ENCODE measurements around the gene CD59.

CD59 gene

DNA sequence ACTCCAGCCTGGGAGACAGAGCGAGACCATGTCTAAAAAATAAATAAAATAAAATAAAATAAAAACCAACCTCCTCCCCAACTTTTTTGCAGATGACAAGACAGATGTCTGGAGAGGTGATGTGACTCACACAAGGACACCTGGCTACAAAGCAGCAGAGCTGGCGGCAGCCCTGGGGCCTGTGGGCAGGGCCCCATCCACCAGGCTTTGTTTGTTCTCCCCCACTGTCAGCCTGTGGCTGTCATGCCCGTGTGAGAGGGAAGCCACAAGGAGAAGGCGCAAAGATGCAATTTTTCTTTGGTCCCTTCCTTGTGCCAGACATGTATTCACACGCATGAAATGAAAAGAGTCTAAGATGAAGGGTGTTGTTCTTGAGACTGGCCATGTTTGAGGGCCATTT is 16.6 kb downstream of the CD59 start:
- DNase-seq = no peak
- no peak for TF ChIP-seq EZH2 (optimal IDR thresholded peaks at IDR 0.05; ENCODE audit: low read depth, low read length)
- TF ChIP-seq, protein P1, sequence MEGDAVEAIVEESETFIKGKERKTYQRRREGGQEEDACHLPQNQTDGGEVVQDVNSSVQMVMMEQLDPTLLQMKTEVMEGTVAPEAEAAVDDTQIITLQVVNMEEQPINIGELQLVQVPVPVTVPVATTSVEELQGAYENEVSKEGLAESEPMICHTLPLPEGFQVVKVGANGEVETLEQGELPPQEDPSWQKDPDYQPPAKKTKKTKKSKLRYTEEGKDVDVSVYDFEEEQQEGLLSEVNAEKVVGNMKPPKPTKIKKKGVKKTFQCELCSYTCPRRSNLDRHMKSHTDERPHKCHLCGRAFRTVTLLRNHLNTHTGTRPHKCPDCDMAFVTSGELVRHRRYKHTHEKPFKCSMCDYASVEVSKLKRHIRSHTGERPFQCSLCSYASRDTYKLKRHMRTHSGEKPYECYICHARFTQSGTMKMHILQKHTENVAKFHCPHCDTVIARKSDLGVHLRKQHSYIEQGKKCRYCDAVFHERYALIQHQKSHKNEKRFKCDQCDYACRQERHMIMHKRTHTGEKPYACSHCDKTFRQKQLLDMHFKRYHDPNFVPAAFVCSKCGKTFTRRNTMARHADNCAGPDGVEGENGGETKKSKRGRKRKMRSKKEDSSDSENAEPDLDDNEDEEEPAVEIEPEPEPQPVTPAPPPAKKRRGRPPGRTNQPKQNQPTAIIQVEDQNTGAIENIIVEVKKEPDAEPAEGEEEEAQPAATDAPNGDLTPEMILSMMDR (IDR thresholded peaks at IDR 0.05; ENCODE audit: low read length) = no peak
- no peak for TF ChIP-seq EZH2phosphoT487 (IDR thresholded peaks at IDR 0.05; ENCODE audit: low read length)
- no peaks in the 10 kb centered on the region for H3F3A ChIP-seq (ENCODE audit: insufficient read depth, low read length)
- H3K4me3 ChIP-seq (ENCODE audit: low read length) = no peak overlapping the region
- no peaks in the 10 kb centered on the region for H3K4me1 ChIP-seq (ENCODE audit: low read length)
- no peak overlapping the region for H3K27ac ChIP-seq (ENCODE audit: low read length)
- H4K20me1 ChIP-seq (ENCODE audit: insufficient read depth, low read length) = peaks cover 52% of the 10 kb centered on the region
- H3K36me3 ChIP-seq (replicated peaks; ENCODE audit: insufficient read depth, low read length) = peaks cover 22% of the 10 kb centered on the region; the same call in 1 of the 2 replicates
- H3K4me2 ChIP-seq (ENCODE audit: low read depth, low read length) = no peak overlapping the region
- H2AFZ ChIP-seq (ENCODE audit: low read length) = no peak overlapping the region
- H3K9me2 ChIP-seq (replicated peaks; ENCODE audit: insufficient read depth, low read length) = no peaks in the 10 kb centered on the region
- peaks cover 97% of the 10 kb centered on the region for H3K79me2 ChIP-seq (ENCODE audit: low read length)
- H3K9ac ChIP-seq (ENCODE audit: low read length) = no peak overlapping the region
- H3K27me3 ChIP-seq (replicated peaks; ENCODE audit: insufficient read depth, low read length) = no peaks in the 10 kb centered on the region
- H3K9me3 ChIP-seq (replicated peaks; ENCODE audit: insufficient read depth, low read length) = no peaks in the 10 kb centered on the region

DNA sequence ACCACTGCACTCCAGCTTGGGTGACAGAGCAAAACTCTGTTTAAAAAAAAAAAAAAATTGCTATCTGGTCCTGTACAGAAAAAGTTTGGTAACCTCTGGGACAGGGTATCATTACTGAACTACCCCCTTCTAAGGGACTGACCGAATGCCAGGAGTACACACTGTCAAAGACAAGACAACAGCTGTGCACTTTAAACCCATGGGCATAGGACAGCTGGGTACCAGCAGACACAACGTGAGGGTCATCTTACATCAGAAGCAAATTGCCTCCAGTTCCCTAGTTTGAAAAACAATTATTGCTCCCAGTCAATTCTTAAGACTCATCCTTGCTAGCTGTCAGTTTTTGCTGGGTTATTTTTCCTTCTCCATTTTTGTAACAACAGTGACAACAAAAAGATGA is 17.8 kb downstream of the CD59 start:
- Histone ChIP-seq H3K27ac (ENCODE audit: low read length) (no peak overlapping the region), H3K79me2 (ENCODE audit: low read length) (peaks cover 95% of the 10 kb centered on the region), H3K4me1 (ENCODE audit: low read length) (no peaks in the 10 kb centered on the region)

DNA sequence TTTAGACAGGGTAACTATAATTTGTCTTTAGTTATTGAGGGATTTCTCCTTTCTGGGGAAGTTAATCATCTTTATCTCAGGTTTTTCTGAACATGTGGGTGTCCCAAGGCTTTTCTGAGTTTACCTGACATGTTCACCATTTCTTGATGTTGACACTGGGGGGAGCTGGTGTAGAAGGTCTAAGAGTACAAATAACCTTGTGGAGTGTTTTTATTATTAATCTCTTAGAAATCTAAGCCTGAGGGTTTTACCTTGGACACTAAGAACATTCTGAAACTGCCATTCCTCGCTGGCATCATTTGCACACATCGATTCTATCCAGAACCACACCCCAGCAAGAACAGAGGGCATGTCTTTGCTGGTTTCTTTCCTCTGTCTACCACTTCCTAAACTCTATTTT is 20.0 kb downstream of the CD59 start:
- TF ChIP-seq, protein P1 (IDR thresholded peaks at IDR 0.05; ENCODE audit: low read length) = peak; percentile 45
- TF ChIP-seq EZH2 (optimal IDR thresholded peaks at IDR 0.05; ENCODE audit: low read depth, low read length) = no peak
- Histone ChIP-seq H3K36me3 (replicated peaks; ENCODE audit: insufficient read depth, low read length) (peaks cover 18% of the 10 kb centered on the region), H3F3A (ENCODE audit: insufficient read depth, low read length) (no peaks in the 10 kb centered on the region), H4K20me1 (ENCODE audit: insufficient read depth, low read length) (peaks cover 20% of the 10 kb centered on the region), H3K27me3 (replicated peaks; ENCODE audit: insufficient read depth, low read length) (no peaks in the 10 kb centered on the region), H2AFZ (ENCODE audit: low read length) (no peak overlapping the region), H3K9ac (ENCODE audit: low read length) (no peak overlapping the region), H3K9me2 (replicated peaks; ENCODE audit: insufficient read depth, low read length) (no peaks in the 10 kb centered on the region), H3K4me3 (ENCODE audit: low read length) (no peak overlapping the region), H3K4me1 (ENCODE audit: low read length) (no peaks in the 10 kb centered on the region), H3K4me2 (ENCODE audit: low read depth, low read length) (no peak overlapping the region), H3K79me2 (ENCODE audit: low read length) (peaks cover 95% of the 10 kb centered on the region), H3K9me3 (replicated peaks; ENCODE audit: insufficient read depth, low read length) (no peaks in the 10 kb centered on the region), H3K27ac (ENCODE audit: low read length) (no peak overlapping the region)
- DNase-seq = peak; percentile 36

More for the DNA sequence above, 17.8 kb downstream of the CD59 start:
- Histone ChIP-seq H3K9me3 (replicated peaks; ENCODE audit: insufficient read depth, low read length) (no peaks in the 10 kb centered on the region), H3K9ac (ENCODE audit: low read length) (no peak overlapping the region), H3K4me2 (ENCODE audit: low read depth, low read length) (no peak overlapping the region), H3K36me3 (replicated peaks; ENCODE audit: insufficient read depth, low read length) (peaks cover 27% of the 10 kb centered on the region), H3F3A (ENCODE audit: insufficient read depth, low read length) (no peaks in the 10 kb centered on the region), H3K27me3 (replicated peaks; ENCODE audit: insufficient read depth, low read length) (no peaks in the 10 kb centered on the region), H3K9me2 (replicated peaks; ENCODE audit: insufficient read depth, low read length) (no peaks in the 10 kb centered on the region), H3K4me3 (ENCODE audit: low read length) (no peak overlapping the region), H4K20me1 (ENCODE audit: insufficient read depth, low read length) (peaks cover 41% of the 10 kb centered on the region), H2AFZ (ENCODE audit: low read length) (no peak overlapping the region)
- DNase-seq = no peak
- TF ChIP-seq, protein P1 (IDR thresholded peaks at IDR 0.05; ENCODE audit: low read length) = no peak
- TF ChIP-seq EZH2 (optimal IDR thresholded peaks at IDR 0.05; ENCODE audit: low read depth, low read length) (no peak), EZH2phosphoT487 (IDR thresholded peaks at IDR 0.05; ENCODE audit: low read length) (no peak)
